ENCODE results near the gene KLHL22.
"Not testable (repeated sequence)": the region's sequence is repeated elsewhere in the genome, so short reads cannot be mapped to it uniquely, and the experiment has no call there.

Gene KLHL22

GRCh38 chr22:20523086-20523983 lies 27.7 kb upstream of the KLHL22 start:
- no peak for DNase-seq

- no peak for DNase-seq
Measured at GRCh38 chr22:20522134-20523004, 26.8 kb upstream of the KLHL22 start.

- no peak for DNase-seq
Measured at GRCh38 chr22:20520093-20520511, 24.5 kb upstream of the KLHL22 start.

- no peak for DNase-seq
Measured at GRCh38 chr22:20519558-20519957, 24.0 kb upstream of the KLHL22 start.

- DNase-seq, result no peak
Measured at GRCh38 chr22:20517841-20518592, 22.4 kb upstream of the KLHL22 start.

GRCh38 chr22:20517422-20517821 lies 21.8 kb upstream of the KLHL22 start:
- no peak for DNase-seq

- no peak for DNase-seq
Measured at GRCh38 chr22:20516399-20516798, 20.8 kb upstream of the KLHL22 start.

GRCh38 chr22:20514658-20515406 lies 19.2 kb upstream of the KLHL22 start:
- DNase-seq, result no peak

- DNase-seq, result no peak
Measured at GRCh38 chr22:20511578-20512229, 16.1 kb upstream of the KLHL22 start.

GRCh38 chr22:20510811-20511577 lies 15.4 kb upstream of the KLHL22 start:
- DNase-seq, result no peak

GRCh38 chr22:20509344-20510047 lies 13.9 kb upstream of the KLHL22 start:
- peak in 1 of 4 experiments; percentile 19 for DNase-seq

GRCh38 chr22:20508815-20509271 lies 13.2 kb upstream of the KLHL22 start:
- DNase-seq, result no peak

GRCh38 chr22:20508067-20508755 lies 12.6 kb upstream of the KLHL22 start:
- not testable (repeated sequence) for DNase-seq

GRCh38 chr22:20507253-20508066 lies 11.9 kb upstream of the KLHL22 start, which contains the start of gene MED15:
TSS of gene MED15 (plus strand) at chr22:20507610. CDS start at chr22:20507679, 69 bp downstream.
- DNase-seq, result peak; percentile 49 to 81 (median 69)

- no peak for DNase-seq
Measured at GRCh38 chr22:20506543-20507252, 11.1 kb upstream of the KLHL22 start.

GRCh38 chr22:20504293-20504922 lies 8.8 kb upstream of the KLHL22 start:
- not testable (repeated sequence) for DNase-seq

GRCh38 chr22:20503816-20504215 lies 8.2 kb upstream of the KLHL22 start:
- no peak for DNase-seq

Measured in activated naive CD4-positive, alpha-beta T cell (primary cell).